ENCODE results near the gene TESPA1. TPM values are rescaled to one million over a fixed set of nuclear protein-coding genes. Genes with fewer than 3 reads are reported as not detected.

Gene TESPA1
- polyA plus RNA-seq (2012; ENCODE audit: insufficient read length, low read depth) = not detected

GRCh38 chr12:54984658-54985376 lies at the start of gene TESPA1:
TESPA1 (minus strand) TSS chr12:54984762; CDS start chr12:54974562, 10,200 bp downstream.
- TF ChIP-seq REST (IDR thresholded peaks at IDR 0.05; ENCODE audit: insufficient read depth in 1 of 2, low read depth in 2 of 2, low read length in 2 of 2) (no peak), TAF1 (IDR thresholded peaks at IDR 0.05; ENCODE audit: borderline replicate concordance, insufficient read depth, low read length) (no peak), FOXP2 (optimal IDR thresholded peaks at IDR 0.05; ENCODE audit: borderline replicate concordance, extremely low read depth, extremely low read length, insufficient read depth) (no peak), SIN3A (IDR thresholded peaks at IDR 0.05; ENCODE audit: borderline replicate concordance, insufficient read depth, low read length) (no peak), POLR2AphosphoS5 (IDR thresholded peaks at IDR 0.05; ENCODE audit: low read depth, low read length) (no peak)

GRCh38 chr12:55034218-55034617 lies 49.7 kb upstream of the TESPA1 start:
- TF ChIP-seq POLR2AphosphoS5 (IDR thresholded peaks at IDR 0.05; ENCODE audit: low read depth, low read length) (no peak), TAF1 (IDR thresholded peaks at IDR 0.05; ENCODE audit: borderline replicate concordance, insufficient read depth, low read length) (no peak), SIN3A (IDR thresholded peaks at IDR 0.05; ENCODE audit: borderline replicate concordance, insufficient read depth, low read length) (no peak), REST (IDR thresholded peaks at IDR 0.05; ENCODE audit: insufficient read depth in 1 of 2, low read depth in 2 of 2, low read length in 2 of 2) (no peak), FOXP2 (optimal IDR thresholded peaks at IDR 0.05; ENCODE audit: borderline replicate concordance, extremely low read depth, extremely low read length, insufficient read depth) (no peak)

GRCh38 chr12:55025508-55025907 lies 40.9 kb upstream of the TESPA1 start:
- TF ChIP-seq REST (IDR thresholded peaks at IDR 0.05; ENCODE audit: insufficient read depth in 1 of 2, low read depth in 2 of 2, low read length in 2 of 2) (no peak), SIN3A (IDR thresholded peaks at IDR 0.05; ENCODE audit: borderline replicate concordance, insufficient read depth, low read length) (no peak), TAF1 (IDR thresholded peaks at IDR 0.05; ENCODE audit: borderline replicate concordance, insufficient read depth, low read length) (no peak), POLR2AphosphoS5 (IDR thresholded peaks at IDR 0.05; ENCODE audit: low read depth, low read length) (no peak), FOXP2 (optimal IDR thresholded peaks at IDR 0.05; ENCODE audit: borderline replicate concordance, extremely low read depth, extremely low read length, insufficient read depth) (no peak)

GRCh38 chr12:55024575-55024974 lies 40.0 kb upstream of the TESPA1 start:
- TF ChIP-seq POLR2AphosphoS5 (IDR thresholded peaks at IDR 0.05; ENCODE audit: low read depth, low read length) (no peak), TAF1 (IDR thresholded peaks at IDR 0.05; ENCODE audit: borderline replicate concordance, insufficient read depth, low read length) (no peak), FOXP2 (optimal IDR thresholded peaks at IDR 0.05; ENCODE audit: borderline replicate concordance, extremely low read depth, extremely low read length, insufficient read depth) (no peak), SIN3A (IDR thresholded peaks at IDR 0.05; ENCODE audit: borderline replicate concordance, insufficient read depth, low read length) (no peak), REST (IDR thresholded peaks at IDR 0.05; ENCODE audit: insufficient read depth in 1 of 2, low read depth in 2 of 2, low read length in 2 of 2) (no peak)

All from PFSK-1 (cell line).